ENCODE data around the gene AATK.

The AATK gene

GRCh38 chr17:81202318-81202717 is 36.3 kb upstream of the AATK start:
- TF ChIP-seq CTCF (IDR thresholded peaks at IDR 0.05; ENCODE audit: low read depth, low read length, missing control alignments): no peak
- no peak overlapping the region for H3K4me3 ChIP-seq (replicated peaks; ENCODE audit: low read depth, low read length)
- DNase-seq (ENCODE audit: extremely low read depth, low read depth): no peak

- peak; percentile 48 for DNase-seq (ENCODE audit: extremely low read depth, low read depth)
- no peak overlapping the region for H3K4me3 ChIP-seq (replicated peaks; ENCODE audit: low read depth, low read length)
- TF ChIP-seq CTCF (IDR thresholded peaks at IDR 0.05; ENCODE audit: low read depth, low read length, missing control alignments): peak; percentile 57
These were observed 34.9 kb upstream of the AATK start for GRCh38 chr17:81200695-81201580.

GRCh38 chr17:81200201-81200600 is 34.2 kb upstream of the AATK start:
- no peak overlapping the region for H3K4me3 ChIP-seq (replicated peaks; ENCODE audit: low read depth, low read length)
- TF ChIP-seq CTCF (IDR thresholded peaks at IDR 0.05; ENCODE audit: low read depth, low read length, missing control alignments): no peak
- no peak for DNase-seq (ENCODE audit: extremely low read depth, low read depth)

- no peak for TF ChIP-seq CTCF (IDR thresholded peaks at IDR 0.05; ENCODE audit: low read depth, low read length, missing control alignments)
- DNase-seq (ENCODE audit: extremely low read depth, low read depth): no peak
- H3K4me3 ChIP-seq (replicated peaks; ENCODE audit: low read depth, low read length): no peak overlapping the region
These were observed 33.4 kb upstream of the AATK start for GRCh38 chr17:81199482-81199830.

- TF ChIP-seq CTCF (IDR thresholded peaks at IDR 0.05; ENCODE audit: low read depth, low read length, missing control alignments): no peak
- H3K4me3 ChIP-seq (replicated peaks; ENCODE audit: low read depth, low read length): no peak overlapping the region
- no peak for DNase-seq (ENCODE audit: extremely low read depth, low read depth)
These were observed 32.9 kb upstream of the AATK start for GRCh38 chr17:81198826-81199481.

- no peak for DNase-seq (ENCODE audit: extremely low read depth, low read depth)
- no peak for TF ChIP-seq CTCF (IDR thresholded peaks at IDR 0.05; ENCODE audit: low read depth, low read length, missing control alignments)
- no peak overlapping the region for H3K4me3 ChIP-seq (replicated peaks; ENCODE audit: low read depth, low read length)
These were observed 31.9 kb upstream of the AATK start for GRCh38 chr17:81197831-81198490.
